HG02943 (cell line): ENCODE results near the gene HECW1.

ENCODE experiments used
- ATAC-seq: cut with Tn5 transposase; IDR thresholded peaks from one replicate; pipeline ENCODE4 v1.9.1; 2021; ENCODE audit warnings: mild to moderate bottlenecking, low read depth, moderate library complexity; ENCODE audit not compliant: unreplicated experiment

The HECW1 gene

GRCh38 chr7:43458330-43459018 lies 346.0 kb downstream of the HECW1 start:
- ATAC-seq: no peak

GRCh38 chr7:43459019-43459337 lies 346.5 kb downstream of the HECW1 start:
- ATAC-seq: no peak

GRCh38 chr7:43460733-43461348 lies 348.4 kb downstream of the HECW1 start:
- no peak for ATAC-seq

- no peak for ATAC-seq
Measured at GRCh38 chr7:43461349-43462024, 349.0 kb downstream of the HECW1 start.

- ATAC-seq: no peak
Measured at GRCh38 chr7:43462836-43463235, 350.4 kb downstream of the HECW1 start.

GRCh38 chr7:43463401-43463980 lies 351.0 kb downstream of the HECW1 start:
- no peak for ATAC-seq

GRCh38 chr7:43465581-43466554 lies 353.4 kb downstream of the HECW1 start:
- ATAC-seq: no peak

- ATAC-seq: no peak
Measured at GRCh38 chr7:43467406-43467805, 355.0 kb downstream of the HECW1 start.

GRCh38 chr7:43467846-43468245 lies 355.4 kb downstream of the HECW1 start:
- no peak for ATAC-seq

- ATAC-seq: no peak
Measured at GRCh38 chr7:43469051-43469450, 356.6 kb downstream of the HECW1 start.

GRCh38 chr7:43470110-43470509 lies 357.7 kb downstream of the HECW1 start:
- ATAC-seq: no peak

- ATAC-seq: no peak
Measured at GRCh38 chr7:43475983-43476382, 363.5 kb downstream of the HECW1 start.

GRCh38 chr7:43476896-43477295 lies 364.4 kb downstream of the HECW1 start:
- no peak for ATAC-seq

- ATAC-seq: no peak
Measured at GRCh38 chr7:43479042-43479441, 366.6 kb downstream of the HECW1 start.

- no peak for ATAC-seq
Measured at GRCh38 chr7:43479543-43479942, 367.1 kb downstream of the HECW1 start.

- no peak for ATAC-seq
Measured at GRCh38 chr7:43480581-43480980, 368.1 kb downstream of the HECW1 start.

- ATAC-seq: no peak
Measured at GRCh38 chr7:43481902-43482678, 369.6 kb downstream of the HECW1 start.

- no peak for ATAC-seq
Measured at GRCh38 chr7:43482679-43483252, 370.3 kb downstream of the HECW1 start.

GRCh38 chr7:43484678-43485395 lies 372.4 kb downstream of the HECW1 start:
- no peak for ATAC-seq
